Measurements from ENCODE around the gene NDFIP2. TPM values are rescaled to one million over a fixed set of nuclear protein-coding genes. Genes with fewer than 3 reads are reported as not detected.

NDFIP2 gene
- total and polyA plus RNA-seq, 7 donors: 14.7 to 48.2 (median 28.3) TPM

- H3K36me3 ChIP-seq (ENCODE audit: insufficient read depth in 1 of 2, low read depth in 1 of 2): no peaks in the 10 kb centered on the region
- intact Hi-C loops (cut with DNase I): no loop called here
- ATAC-seq: no peak
- WGBS, 3 donors: 84 to 85% (median 85%) methylated on average over 11 of the region's 11 CpGs
- H3K27ac ChIP-seq: no peak overlapping the region
- DNase-seq: no peak
- no peaks in the 10 kb centered on the region for H3K4me1 ChIP-seq
- no peaks in the 10 kb centered on the region for H3K27me3 ChIP-seq (ENCODE audit: insufficient read depth in 3 of 3, low read length in 2 of 3)
- no peak overlapping the region for H3K4me3 ChIP-seq
- no peaks in the 10 kb centered on the region for H3K9me3 ChIP-seq
- TF ChIP-seq CTCF (IDR thresholded peaks at IDR 0.05): no peak
These were observed 34.8 kb upstream of the NDFIP2 start for GRCh38 chr13:79445968-79446645.

DNA sequence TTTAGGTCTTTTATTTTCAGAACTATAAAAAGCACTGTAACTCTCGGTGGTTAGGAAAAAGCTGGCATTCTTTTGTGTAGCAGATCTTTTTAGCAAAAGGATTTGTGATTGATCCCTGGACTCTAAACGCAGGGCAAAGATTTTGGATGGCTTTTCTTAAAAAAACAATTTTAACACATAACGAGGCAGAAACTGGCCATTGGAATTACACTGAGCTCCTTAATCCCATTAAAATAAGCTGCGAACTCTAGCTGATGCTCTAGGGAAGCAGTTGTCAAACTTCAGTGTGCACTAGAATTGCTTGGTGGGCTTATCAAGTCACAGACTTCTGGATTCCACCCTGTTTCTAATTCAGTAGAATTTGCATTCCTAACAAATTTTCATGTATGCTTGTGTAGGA, 33.8 kb upstream of the NDFIP2 start:
- intact Hi-C loops (cut with DNase I): no loop called here
- ATAC-seq (no peak), DNase-seq (no peak)
- Histone ChIP-seq H3K9me3 (no peaks in the 10 kb centered on the region), H3K27ac (no peak overlapping the region), H3K4me3 (no peak overlapping the region), H3K36me3 (ENCODE audit: insufficient read depth in 1 of 2, low read depth in 1 of 2) (no peaks in the 10 kb centered on the region), H3K4me1 (no peaks in the 10 kb centered on the region), H3K27me3 (ENCODE audit: insufficient read depth in 3 of 3, low read length in 2 of 3) (no peaks in the 10 kb centered on the region)
- 52 to 67% (median 53%) methylated on average over 4 of the region's 4 CpGs for WGBS, 3 donors
- no peak for TF ChIP-seq CTCF (IDR thresholded peaks at IDR 0.05)

DNA sequence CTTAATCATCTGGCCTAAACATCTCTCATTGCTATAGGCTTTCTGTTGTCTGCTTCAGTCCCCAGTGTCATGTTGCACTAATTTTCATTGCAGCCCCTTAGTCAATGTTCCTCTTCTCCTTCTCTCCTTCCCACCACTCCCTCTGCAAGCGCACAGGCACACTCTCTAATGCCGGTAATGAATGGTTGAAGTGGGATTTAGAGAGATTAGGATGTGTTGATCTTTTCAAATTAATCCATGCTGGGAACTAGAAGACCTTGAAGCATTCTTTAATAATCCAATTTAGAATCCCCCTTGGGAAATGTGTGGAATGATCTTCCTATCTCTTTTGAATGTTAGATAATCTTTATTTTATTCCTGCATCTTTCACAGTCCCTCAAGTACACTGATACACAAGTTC, 33.2 kb upstream of the NDFIP2 start:
- no peak for TF ChIP-seq CTCF (IDR thresholded peaks at IDR 0.05)
- no peak overlapping the region for H3K4me3 ChIP-seq
- no peaks in the 10 kb centered on the region for H3K9me3 ChIP-seq
- ATAC-seq: no peak
- H3K27ac ChIP-seq: no peak overlapping the region
- H3K4me1 ChIP-seq: no peaks in the 10 kb centered on the region
- DNase-seq: no peak
- intact Hi-C loops (cut with DNase I): no loop called here
- H3K36me3 ChIP-seq (ENCODE audit: insufficient read depth in 1 of 2, low read depth in 1 of 2): no peaks in the 10 kb centered on the region
- H3K27me3 ChIP-seq (ENCODE audit: insufficient read depth in 3 of 3, low read length in 2 of 3): no peaks in the 10 kb centered on the region
- WGBS, 3 donors: 46 to 62% (median 54%) methylated on average over 2 of the region's 2 CpGs

- Histone ChIP-seq H3K4me3 (no peak overlapping the region), H3K27me3 (ENCODE audit: insufficient read depth in 3 of 3, low read length in 2 of 3) (no peaks in the 10 kb centered on the region), H3K9me3 (no peaks in the 10 kb centered on the region), H3K4me1 (no peaks in the 10 kb centered on the region), H3K36me3 (ENCODE audit: insufficient read depth in 1 of 2, low read depth in 1 of 2) (no peaks in the 10 kb centered on the region), H3K27ac (no peak overlapping the region)
- ATAC-seq: no peak
- no peak for DNase-seq
- intact Hi-C loops (cut with DNase I): no loop called here
- TF ChIP-seq CTCF (IDR thresholded peaks at IDR 0.05): no peak
- 45 to 64% (median 63%) methylated on average over 1 of the region's 1 CpG for WGBS, 3 donors
These were observed 32.5 kb upstream of the NDFIP2 start for GRCh38 chr13:79448413-79448812.

DNA sequence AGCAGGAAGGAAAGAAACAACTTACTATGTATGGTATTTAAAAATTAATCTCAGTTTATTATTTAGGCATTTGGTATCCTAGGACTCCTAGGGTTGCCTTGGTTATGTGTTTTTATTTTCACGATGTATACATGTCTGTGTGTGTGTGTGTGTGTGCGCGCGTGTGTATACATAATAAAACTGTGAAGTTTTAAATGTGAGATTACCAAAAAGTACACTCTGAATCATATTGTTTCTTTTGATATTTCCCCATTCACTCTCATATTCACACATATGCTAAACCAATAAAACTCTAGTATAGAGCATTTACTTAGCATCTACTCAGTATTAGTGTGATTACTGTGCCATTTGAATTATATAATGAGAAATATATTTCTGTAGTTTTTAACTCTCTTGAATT, 30.8 kb upstream of the NDFIP2 start:
- no peak overlapping the region for H3K27ac ChIP-seq
- no peaks in the 10 kb centered on the region for H3K9me3 ChIP-seq
- 92 to 95% (median 94%) methylated on average over 4 of the region's 4 CpGs for WGBS, 3 donors
- H3K4me1 ChIP-seq: no peaks in the 10 kb centered on the region
- H3K4me3 ChIP-seq: no peak overlapping the region
- intact Hi-C loops (cut with DNase I): no loop called here
- H3K36me3 ChIP-seq (ENCODE audit: insufficient read depth in 1 of 2, low read depth in 1 of 2): no peaks in the 10 kb centered on the region
- ATAC-seq: no peak
- DNase-seq: no peak
- H3K27me3 ChIP-seq (ENCODE audit: insufficient read depth in 3 of 3, low read length in 2 of 3): no peaks in the 10 kb centered on the region
- no peak for TF ChIP-seq CTCF (IDR thresholded peaks at IDR 0.05)

Data from psoas muscle (tissue), 8 donors.